ENCODE data around the gene RMDN3.

RMDN3 gene

GRCh38 chr15:40722354-40722753 is 32.7 kb downstream of the RMDN3 start:
- TF ChIP-seq POLR2AphosphoS5 (IDR thresholded peaks at IDR 0.05; ENCODE audit: low read depth) = no peak
- TF ChIP-seq CTCF (IDR thresholded peaks at IDR 0.05; ENCODE audit: insufficient read depth, low read length) = no peak
- TF ChIP-seq GABPA (IDR thresholded peaks at IDR 0.05; ENCODE audit: low read depth) = no peak
- no peak for TF ChIP-seq REST (IDR thresholded peaks at IDR 0.05; ENCODE audit: insufficient replicate concordance, low read depth)
- TF ChIP-seq SPI1 (IDR thresholded peaks at IDR 0.05; ENCODE audit: borderline replicate concordance, low read depth) = no peak
- Histone ChIP-seq H3K27ac (replicated peaks) (no peak overlapping the region), H3K27me3 (ENCODE audit: insufficient read depth, poor library complexity, severe bottlenecking) (no peaks in the 10 kb centered on the region), H3K4me3 (replicated peaks; ENCODE audit: insufficient read depth, low read length) (no peak overlapping the region)
- no peak for DNase-seq (ENCODE audit: low read depth in 1 of 2, low spot score in 1 of 2)

- no peak for TF ChIP-seq SPI1 (IDR thresholded peaks at IDR 0.05; ENCODE audit: borderline replicate concordance, low read depth)
- TF ChIP-seq REST (IDR thresholded peaks at IDR 0.05; ENCODE audit: insufficient replicate concordance, low read depth) = no peak
- TF ChIP-seq CTCF (IDR thresholded peaks at IDR 0.05; ENCODE audit: insufficient read depth, low read length) = no peak
- TF ChIP-seq POLR2AphosphoS5 (IDR thresholded peaks at IDR 0.05; ENCODE audit: low read depth) = no peak
- no peak overlapping the region for H3K4me3 ChIP-seq (replicated peaks; ENCODE audit: insufficient read depth, low read length)
- DNase-seq (ENCODE audit: low read depth in 1 of 2, low spot score in 1 of 2) = no peak
- H3K27ac ChIP-seq (replicated peaks) = no peak overlapping the region
- H3K27me3 ChIP-seq (ENCODE audit: insufficient read depth, poor library complexity, severe bottlenecking) = no peaks in the 10 kb centered on the region
Observed at GRCh38 chr15:40721701-40722100, 33.4 kb downstream of the RMDN3 start.

- no peaks in the 10 kb centered on the region for H3K27me3 ChIP-seq (ENCODE audit: insufficient read depth, poor library complexity, severe bottlenecking)
Observed at GRCh38 chr15:40716165-40716564, 38.9 kb downstream of the RMDN3 start.

More at GRCh38 chr15:40716165-40716564, 38.9 kb downstream of the RMDN3 start:
- no peak for TF ChIP-seq CTCF (IDR thresholded peaks at IDR 0.05; ENCODE audit: insufficient read depth, low read length)
- no peak for TF ChIP-seq POLR2AphosphoS5 (IDR thresholded peaks at IDR 0.05; ENCODE audit: low read depth)
- no peak for TF ChIP-seq GABPA (IDR thresholded peaks at IDR 0.05; ENCODE audit: low read depth)
- peak; percentile 84 for TF ChIP-seq SPI1 (IDR thresholded peaks at IDR 0.05; ENCODE audit: borderline replicate concordance, low read depth)
- TF ChIP-seq REST (IDR thresholded peaks at IDR 0.05; ENCODE audit: insufficient replicate concordance, low read depth) = no peak
- H3K27ac ChIP-seq (replicated peaks) = no peak overlapping the region
- H3K4me3 ChIP-seq (replicated peaks; ENCODE audit: insufficient read depth, low read length) = no peak overlapping the region
- no peak for DNase-seq (ENCODE audit: low read depth in 1 of 2, low spot score in 1 of 2)
